GM04504 (cell line): Measurements from ENCODE around the gene ADAMTS2.

Experiments
- DNase-seq: peaks from one replicate; pipeline ENCODE4 v3.0.0-alpha.2; 2012; ENCODE audit warnings: low read depth

The ADAMTS2 gene

DNA sequence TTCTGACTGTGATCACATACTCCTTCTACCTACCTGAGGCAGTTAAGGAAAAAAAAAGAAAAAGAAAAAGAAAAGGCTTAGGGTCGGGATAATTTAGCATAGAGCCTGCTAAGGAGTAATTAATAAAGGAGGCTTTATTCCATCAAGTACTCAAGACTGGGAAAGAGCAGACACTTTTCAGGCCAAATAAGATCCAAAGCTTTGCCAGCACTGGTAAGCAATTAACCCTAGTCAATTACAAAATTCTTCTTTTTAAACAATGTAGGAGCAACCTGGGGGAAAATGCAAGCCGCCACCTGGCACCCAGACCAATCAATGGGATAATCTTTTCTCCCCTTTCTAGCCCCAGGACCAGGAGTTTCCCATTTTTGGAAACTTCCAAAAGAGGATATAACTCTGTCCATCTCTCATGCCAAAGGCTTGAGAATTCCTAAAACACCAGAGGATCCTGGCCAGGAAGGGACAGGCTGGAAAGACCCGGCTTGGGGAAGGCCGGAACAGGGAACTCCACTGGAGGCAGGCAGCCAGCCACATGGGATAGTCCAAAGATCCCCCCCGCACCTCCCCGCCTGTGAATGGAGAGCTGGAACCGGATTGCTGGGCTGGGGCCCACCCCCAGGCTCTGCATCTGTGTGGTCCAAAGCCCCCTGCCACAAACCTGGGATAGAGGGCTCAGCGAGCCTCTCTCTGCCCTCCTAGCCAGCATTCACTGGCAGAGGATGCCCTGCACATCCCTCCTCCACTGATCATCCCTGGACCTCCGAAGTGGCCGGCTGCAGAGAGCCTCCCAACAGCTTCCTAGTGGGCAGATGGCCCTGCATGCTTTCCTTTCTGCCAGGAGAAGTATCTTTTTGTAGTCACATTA lies 167.3 kb downstream of the ADAMTS2 start:
- no peak for DNase-seq

GRCh38 chr5:179176571-179177230 lies 168.6 kb downstream of the ADAMTS2 start:
- no peak for DNase-seq

DNA sequence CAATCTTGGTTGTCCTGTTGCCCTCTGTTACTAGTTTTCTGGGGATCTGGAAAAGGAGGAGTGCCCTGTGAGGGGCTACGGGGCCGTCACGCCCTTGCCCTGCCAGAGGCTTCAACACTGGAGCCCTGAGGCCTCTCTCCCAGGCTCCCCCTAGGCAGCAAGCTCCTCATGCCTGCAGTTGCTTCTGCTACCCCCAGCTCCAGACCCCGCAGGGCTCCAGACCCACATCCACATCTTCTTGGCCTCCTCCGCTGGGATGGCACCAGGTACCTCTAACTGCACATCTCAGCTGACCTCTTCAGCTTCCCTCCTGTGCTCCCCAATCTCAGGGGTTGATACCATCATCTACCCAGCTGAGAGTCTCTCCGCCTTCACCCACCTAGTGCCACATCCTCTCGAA lies 169.1 kb downstream of the ADAMTS2 start:
- DNase-seq, result no peak

DNA sequence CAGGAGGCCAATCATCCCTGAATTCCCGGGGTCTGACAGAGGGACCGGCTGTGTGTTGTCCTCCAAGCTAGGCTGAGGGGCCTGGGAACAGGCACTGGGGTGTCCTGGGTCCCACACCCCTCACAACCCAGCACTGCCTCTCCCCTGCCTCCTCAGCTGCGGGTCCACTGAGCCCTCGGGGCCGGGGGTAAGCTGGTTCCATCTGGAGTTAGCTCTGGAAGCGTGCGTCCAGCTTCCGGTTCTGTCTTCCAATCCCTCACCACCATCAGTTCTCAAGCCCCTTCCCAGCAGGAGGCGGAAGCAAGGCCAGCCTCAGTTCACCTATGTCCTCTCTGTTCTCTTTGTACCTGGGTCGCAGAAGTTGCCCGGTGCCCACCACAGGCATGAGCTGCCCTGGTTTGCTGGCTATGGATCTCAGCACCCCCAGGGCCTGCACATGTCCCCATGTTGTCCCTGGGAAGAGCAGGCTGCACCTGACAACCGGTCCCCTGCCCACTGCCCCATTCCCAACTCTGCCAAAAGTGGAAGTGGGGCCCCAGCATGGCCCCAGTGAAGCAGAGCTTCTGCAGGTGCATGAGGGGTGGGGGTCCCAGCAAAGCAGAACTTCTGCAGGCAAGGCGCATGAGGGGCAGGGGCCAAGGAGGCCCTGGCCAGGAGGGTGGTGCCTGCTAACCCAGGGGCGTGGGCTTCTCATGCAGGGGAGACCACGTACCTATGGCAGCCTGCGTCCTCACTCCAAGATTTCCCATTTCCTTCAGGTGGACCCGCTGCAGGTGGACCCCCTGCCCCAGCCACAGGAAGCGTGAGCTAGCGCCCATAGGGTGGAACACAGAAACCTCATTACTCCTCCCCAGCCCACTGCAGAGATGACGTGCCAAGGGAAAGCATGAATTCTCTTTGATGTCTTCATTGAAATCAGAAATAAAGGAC lies 173.2 kb downstream of the ADAMTS2 start:
- no peak for DNase-seq

- no peak for DNase-seq
These were observed 173.9 kb downstream of the ADAMTS2 start for GRCh38 chr5:179171251-179171815.

- DNase-seq, result no peak
These were observed 174.7 kb downstream of the ADAMTS2 start for GRCh38 chr5:179170606-179171005.

GRCh38 chr5:179169836-179170235 lies 175.4 kb downstream of the ADAMTS2 start:
- DNase-seq, result no peak

DNA sequence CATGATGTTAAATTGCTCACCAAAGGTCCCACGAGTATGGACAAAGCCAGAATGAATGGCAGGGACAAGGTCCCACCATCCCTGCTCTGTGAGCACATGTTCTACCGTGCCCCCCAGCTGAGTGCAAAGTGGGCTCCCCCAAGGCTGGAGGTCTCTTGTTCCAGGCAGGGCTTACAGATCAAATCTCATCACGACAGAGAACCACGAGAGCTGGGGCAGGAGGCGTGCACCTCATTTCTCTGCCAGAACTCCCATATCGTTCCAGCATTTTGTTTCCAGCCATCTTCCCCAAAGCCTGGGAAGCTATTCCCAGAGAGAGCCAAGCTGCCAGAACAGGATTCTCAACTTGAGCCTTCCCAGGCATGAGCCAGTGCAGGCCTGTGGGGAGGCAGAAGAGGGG lies 176.6 kb downstream of the ADAMTS2 start:
- DNase-seq, result no peak

DNA sequence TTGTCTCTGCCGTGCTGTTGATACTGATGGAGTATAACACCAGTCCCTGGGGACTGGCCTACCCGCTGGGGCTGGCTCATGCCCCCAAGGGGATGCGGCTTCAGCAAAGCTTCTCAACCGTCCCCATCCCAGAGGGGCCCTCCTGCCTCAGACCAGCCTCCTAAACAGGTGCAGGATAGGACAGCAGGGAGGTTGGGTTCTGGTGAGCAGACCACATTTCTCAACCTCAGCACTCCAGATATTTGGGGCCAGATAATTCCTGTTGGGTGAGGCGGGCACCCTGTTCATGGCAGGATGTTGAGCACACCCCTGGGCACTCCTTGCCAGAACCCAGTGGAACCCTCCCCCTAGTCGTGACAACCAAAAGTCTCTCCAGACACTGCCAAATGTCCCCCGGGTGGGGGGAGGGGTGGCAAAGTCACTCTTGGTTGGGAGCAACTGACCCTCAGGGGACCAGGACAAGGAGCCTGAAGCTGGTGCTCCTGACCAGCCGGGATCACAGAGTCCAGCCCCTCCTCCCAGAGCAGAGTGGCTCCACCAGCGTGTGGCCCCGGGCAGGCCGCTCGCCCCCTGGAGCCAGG lies 177.3 kb downstream of the ADAMTS2 start:
- DNase-seq, result no peak

DNA sequence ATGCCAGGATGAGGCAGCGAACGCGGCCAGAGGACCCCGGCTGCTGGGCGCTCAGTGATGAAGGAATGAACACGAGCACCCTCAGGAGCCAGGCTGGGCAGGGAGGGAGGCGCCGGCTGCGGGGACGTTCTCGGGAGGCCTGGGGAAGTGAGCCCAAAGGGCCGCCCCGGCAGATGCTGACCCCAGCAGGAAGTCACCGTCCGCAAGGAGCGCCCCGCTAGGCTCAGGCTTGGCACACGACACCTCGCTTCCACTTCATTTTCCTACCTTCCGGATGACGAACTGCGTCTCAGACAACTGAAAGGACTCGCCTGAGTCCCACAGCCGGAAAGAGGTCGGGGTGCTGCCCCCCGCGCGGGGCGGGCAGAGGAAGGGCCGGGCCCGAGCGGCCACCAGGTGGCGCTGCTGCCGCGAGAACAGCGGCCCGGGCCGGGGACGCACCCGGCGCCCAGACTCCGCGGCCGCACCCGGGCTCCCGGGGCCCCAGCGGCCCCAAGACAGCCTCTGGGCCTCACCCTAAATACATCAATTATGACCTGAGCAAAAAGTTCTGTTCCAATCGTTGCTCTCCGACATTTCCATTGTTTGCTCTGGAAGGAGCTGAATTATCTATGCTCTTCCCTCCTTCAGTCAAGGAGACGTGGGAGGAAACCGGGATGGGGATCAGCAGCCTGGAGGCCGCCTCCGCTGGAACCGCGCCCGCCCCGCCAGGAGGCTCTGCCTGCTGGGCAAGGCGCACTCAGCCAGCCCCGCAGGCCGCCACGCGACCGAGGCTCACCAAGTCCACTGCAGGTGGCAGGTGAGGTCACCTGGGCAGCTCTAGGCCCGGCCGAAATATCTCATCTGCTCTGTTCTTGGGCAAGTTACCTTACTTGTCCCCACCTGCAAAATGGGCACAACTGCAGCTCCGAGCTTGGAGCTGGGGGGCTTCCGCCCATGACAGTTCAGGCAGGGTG lies 178.1 kb downstream of the ADAMTS2 start:
- peak; percentile 31 for DNase-seq

DNA sequence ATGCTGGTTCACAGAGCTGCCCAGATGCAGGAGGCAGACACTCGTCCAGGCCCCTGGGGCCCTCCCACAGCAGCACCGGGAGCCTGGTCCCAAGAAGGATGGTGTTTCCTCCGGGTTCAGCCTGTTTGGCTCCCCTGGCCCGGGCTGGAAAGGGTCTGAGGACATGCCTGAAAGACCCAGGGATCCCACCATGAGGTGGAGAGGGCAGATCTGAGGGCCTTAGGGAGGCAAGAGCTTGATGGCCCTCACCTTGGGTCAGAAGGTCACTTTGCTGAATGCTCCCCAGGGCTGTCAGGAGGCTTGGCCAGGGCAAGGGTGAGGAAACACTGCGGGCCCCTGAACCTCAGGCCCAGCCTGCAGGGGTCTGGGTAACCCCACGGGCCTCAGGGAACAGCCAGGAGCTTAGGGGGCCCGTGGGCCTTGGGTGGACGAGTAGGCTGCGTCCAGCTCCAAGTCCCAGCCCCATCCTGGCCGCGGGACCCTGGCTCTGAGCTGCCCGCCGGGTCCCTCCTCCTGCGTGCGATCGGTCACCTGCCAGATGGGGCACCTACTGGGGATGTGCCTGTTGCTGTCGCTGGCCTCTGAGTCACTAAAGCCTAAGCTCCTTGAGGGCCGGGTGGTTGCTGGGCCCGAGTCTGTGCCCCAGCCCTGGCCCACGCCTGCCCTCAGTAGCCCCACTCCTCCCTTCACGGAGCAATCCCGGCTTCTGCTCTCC lies 178.9 kb downstream of the ADAMTS2 start:
- no peak for DNase-seq

- no peak for DNase-seq
These were observed 179.7 kb downstream of the ADAMTS2 start for GRCh38 chr5:179165421-179166170.

GRCh38 chr5:179164331-179165311 lies 180.6 kb downstream of the ADAMTS2 start:
- no peak for DNase-seq

GRCh38 chr5:179163236-179164155 lies 181.8 kb downstream of the ADAMTS2 start:
- DNase-seq, result no peak

GRCh38 chr5:179162351-179163235 lies 182.7 kb downstream of the ADAMTS2 start:
- no peak for DNase-seq

GRCh38 chr5:179161901-179162300 lies 183.4 kb downstream of the ADAMTS2 start:
- DNase-seq, result no peak
